Endodermal cell (in vitro differentiated cells): ENCODE data around the gene TM9SF2. TPM values are rescaled to one million over a fixed set of nuclear protein-coding genes. Genes with fewer than 3 reads are reported as not detected.
"Not testable (repeated sequence)": the region's sequence is repeated elsewhere in the genome, so short reads cannot be mapped to it uniquely, and the experiment has no call there.

Experiments used
- DNase-seq: peaks from one replicate; pipeline ENCODE4 v3.0.0-alpha.2; 2017
- H3K27ac ChIP-seq: 2 replicates; pipeline ENCODE4 v1.5.1; 2013; ENCODE audit warnings: mild to moderate bottlenecking, low read depth, low read length, moderate library complexity
- H3K27me3 ChIP-seq: 2 replicates; pipeline ENCODE4 v1.6.1; 2013; ENCODE audit warnings: mild to moderate bottlenecking, low read length, moderate library complexity; ENCODE audit not compliant: insufficient read depth, control insufficient read depth, poor library complexity, severe bottlenecking
- H3K36me3 ChIP-seq: 2 replicates; pipeline ENCODE4 v1.7.0; 2013; ENCODE audit warnings: mild to moderate bottlenecking, low read length, moderate library complexity; ENCODE audit not compliant: control insufficient read depth, insufficient read depth
- H3K4me1 ChIP-seq: one replicate; pipeline ENCODE4 v1.7.0; 2013; ENCODE audit warnings: low read length; ENCODE audit not compliant: control insufficient read depth, insufficient read depth
- H3K4me3 ChIP-seq: 2 replicates; pipeline ENCODE4 v1.5.1; 2013; ENCODE audit warnings: mild to moderate bottlenecking, low read length, moderate library complexity
- H3K9ac ChIP-seq: 2 replicates; pipeline ENCODE4 v1.6.1; 2013; ENCODE audit warnings: mild to moderate bottlenecking, low read length, moderate library complexity; ENCODE audit not compliant: poor library complexity, severe bottlenecking; ENCODE audit errors: extremely low read depth
- H3K9me3 ChIP-seq: 2 replicates; pipeline ENCODE4 v1.6.1; 2013; ENCODE audit warnings: mild to moderate bottlenecking, low read length, moderate library complexity; ENCODE audit not compliant: control insufficient read depth
- H3K27ac Mint-ChIP-seq: 2 replicates; pipeline ENCODE4 v1.8.0; 2020; ENCODE audit warnings: mixed read lengths
- H3K27me3 Mint-ChIP-seq: 2 replicates; pipeline ENCODE4 v1.8.0; 2021; ENCODE audit warnings: mild to moderate bottlenecking, mixed read lengths; ENCODE audit not compliant: insufficient read depth
- H3K36me3 Mint-ChIP-seq: 2 replicates; pipeline ENCODE4 v1.8.0; 2020; ENCODE audit warnings: low read depth, mixed read lengths
- H3K4me1 Mint-ChIP-seq: 2 replicates; pipeline ENCODE4 v1.8.0; 2020; ENCODE audit warnings: mixed read lengths
- H3K4me3 Mint-ChIP-seq: 2 replicates; pipeline ENCODE4 v1.8.0; 2020; ENCODE audit warnings: mild to moderate bottlenecking, moderate library complexity, mixed read lengths
- H3K9me3 Mint-ChIP-seq: 2 replicates; pipeline ENCODE4 v1.8.0; 2020; ENCODE audit warnings: mild to moderate bottlenecking, mixed read lengths
- CTCF ChIP-seq: fragments of 200-600 bp; sonication (generic); conservative IDR thresholded peaks from 2 replicates; pipeline ENCODE4 v1.5.0; 2021; ENCODE audit warnings: antibody characterized with exemption, mild to moderate bottlenecking
- WGBS, 2 experiments: methylation state at CpG; one replicate each; pipeline versions ENCODE4 v1.1.5 to v1.1.7; 2013; ENCODE audit warnings: missing lambda C conversion rate in 2 of 2, mixed read lengths in 1 of 2; ENCODE audit not compliant: insufficient coverage in 1 of 2, insufficient read length in 1 of 2; 5-methylcytosine and 5-hydroxymethylcytosine counted together
- total RNA-seq, 2 donors: library from RNA; stranded (reverse); fragmentation: NEBNext Ultra II Directional in 1 of 2; extraction: Animal tissue kit (Norgen Biotek cat#: 25700) in 1 of 2; gene quantifications; 2 replicates in 1 of 2; 3 replicates in 1 of 2; pipeline ENCODE4 v1.2.1, GENCODE V29; 2021

TM9SF2 gene
- total RNA-seq, 2 donors from 2014 or later: 88.4 to 99.3 TPM

DNA sequence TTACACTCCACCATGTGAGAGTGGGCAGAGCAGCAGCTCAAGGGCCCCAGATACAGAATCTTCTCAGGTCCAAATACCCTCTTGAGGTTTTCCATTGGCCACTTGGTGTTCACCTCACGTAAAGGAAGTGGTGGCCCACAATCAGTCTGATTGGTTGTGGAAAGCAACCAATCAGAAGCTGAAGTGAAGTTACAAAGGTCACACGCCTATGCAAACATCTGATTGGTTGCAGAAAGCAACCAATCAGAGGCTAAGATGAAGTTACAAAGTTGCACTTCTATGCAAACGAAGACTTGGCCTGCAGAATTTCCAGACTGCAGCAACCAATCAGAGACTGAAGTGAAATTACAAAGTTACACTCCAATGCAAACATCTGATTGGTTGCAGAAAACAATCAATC is 14.3 kb upstream of the TM9SF2 start:
- Histone ChIP-seq H3K9ac (no peak overlapping the region), H3K36me3 (no peaks in the 10 kb centered on the region), H3K4me3 (no peak overlapping the region), H3K27ac (no peak overlapping the region), H3K9me3 (peaks cover 5% of the 10 kb centered on the region), H3K4me1 (no peaks in the 10 kb centered on the region), H3K27me3 (no peaks in the 10 kb centered on the region)
- no peaks in the 10 kb centered on the region for H3K4me1 Mint-ChIP-seq
- 89 to 90% methylated on average over 3 of the region's 3 CpGs for WGBS, 2 experiments
- peaks cover 8% of the 10 kb centered on the region for H3K9me3 Mint-ChIP-seq
- peaks cover 21% of the 10 kb centered on the region for H3K27me3 Mint-ChIP-seq
- no peak for TF ChIP-seq CTCF
- no peak overlapping the region for H3K4me3 Mint-ChIP-seq
- DNase-seq: no peak
- no peaks in the 10 kb centered on the region for H3K36me3 Mint-ChIP-seq
- no peak overlapping the region for H3K27ac Mint-ChIP-seq

GRCh38 chr13:99489028-99489427 is 12.2 kb upstream of the TM9SF2 start:
- no peaks in the 10 kb centered on the region for H3K36me3 Mint-ChIP-seq
- WGBS, 2 experiments: 60 to 94% methylated on average over 1 to 3 of the region's 3 CpGs

GRCh38 chr13:99491750-99492149 is 9.5 kb upstream of the TM9SF2 start:
- not testable (repeated sequence) for H3K27me3 ChIP-seq, H3K4me1 Mint-ChIP-seq, H3K36me3 ChIP-seq, H3K27ac Mint-ChIP-seq, H3K4me1 ChIP-seq, H3K4me3 ChIP-seq, DNase-seq, H3K27ac ChIP-seq, H3K36me3 Mint-ChIP-seq, H3K9ac ChIP-seq, H3K4me3 Mint-ChIP-seq
- Mint-ChIP-seq H3K27me3 (peaks cover 12% of the 10 kb centered on the region), H3K9me3 (peaks cover 51% of the 10 kb centered on the region)
- 84% methylated on average over 3 of the region's 3 CpGs; no CpG with 5 or more reads in 1 of the 2 experiments for WGBS, 2 experiments
- peaks cover 17% of the 10 kb centered on the region for H3K9me3 ChIP-seq

More at GRCh38 chr13:99489028-99489427, 12.2 kb upstream of the TM9SF2 start:
- peaks cover 27% of the 10 kb centered on the region for H3K9me3 Mint-ChIP-seq
- no peaks in the 10 kb centered on the region for H3K4me1 Mint-ChIP-seq
- Histone ChIP-seq H3K4me3 (no peak overlapping the region), H3K4me1 (no peaks in the 10 kb centered on the region), H3K9ac (no peak overlapping the region), H3K27ac (no peak overlapping the region), H3K27me3 (no peaks in the 10 kb centered on the region), H3K36me3 (no peaks in the 10 kb centered on the region), H3K9me3 (peaks cover 17% of the 10 kb centered on the region)
- no peak for TF ChIP-seq CTCF
- no peak for DNase-seq
- peaks cover 19% of the 10 kb centered on the region for H3K27me3 Mint-ChIP-seq
- H3K27ac Mint-ChIP-seq: no peak overlapping the region
- H3K4me3 Mint-ChIP-seq: no peak overlapping the region
